Measurements from ENCODE around the gene CSTF3. TPM values are rescaled to one million over a fixed set of nuclear protein-coding genes. Genes with fewer than 3 reads are reported as not detected.
A peak's percentile ranks its signal among the peaks of the same experiment; 100 is the strongest.

CSTF3 gene
- total and polyA plus RNA-seq, 2 donors from 2014 or later: 26.1 to 28.5 TPM

- no peaks in the 10 kb centered on the region for H3K9me3 ChIP-seq (ENCODE audit: control insufficient read depth in 2 of 3, insufficient read depth in 1 of 3, low read length in 3 of 3)
- no peak overlapping the region for H3K9ac ChIP-seq (ENCODE audit: low read length in 3 of 3)
- no peak overlapping the region for H3K4me3 ChIP-seq (ENCODE audit: low read length in 3 of 3)
- no peaks in the 10 kb centered on the region for H3K27me3 ChIP-seq (ENCODE audit: control insufficient read depth, insufficient read depth, low read length)
- H3K4me1 ChIP-seq (ENCODE audit: control insufficient read depth in 2 of 3, insufficient read depth in 2 of 3, low read depth in 1 of 3, low read length in 3 of 3): no peaks in the 10 kb centered on the region
- no peak for DNase-seq
- no peak overlapping the region for H3K27ac ChIP-seq (ENCODE audit: low read depth in 2 of 2, low read length in 2 of 2)
- H3K36me3 ChIP-seq (ENCODE audit: control insufficient read depth in 2 of 3, insufficient read depth in 3 of 3, low read length in 3 of 3): peaks cover 0 to 40% (median 15%) of the 10 kb centered on the region in 3 donors
- TF ChIP-seq CTCF (IDR thresholded peaks at IDR 0.05; ENCODE audit: borderline replicate concordance, extremely low read depth, insufficient read depth): no peak
- no peak for FAIRE-seq
- intact Hi-C loops (cut with DNase I): loop anchor here (10.0 kb wide), 1 partner anchor 109 kb away; no protein-coding TSS in a partner anchor
These were observed 97.9 kb downstream of the CSTF3 start for GRCh38 chr11:33063326-33063881.

DNA sequence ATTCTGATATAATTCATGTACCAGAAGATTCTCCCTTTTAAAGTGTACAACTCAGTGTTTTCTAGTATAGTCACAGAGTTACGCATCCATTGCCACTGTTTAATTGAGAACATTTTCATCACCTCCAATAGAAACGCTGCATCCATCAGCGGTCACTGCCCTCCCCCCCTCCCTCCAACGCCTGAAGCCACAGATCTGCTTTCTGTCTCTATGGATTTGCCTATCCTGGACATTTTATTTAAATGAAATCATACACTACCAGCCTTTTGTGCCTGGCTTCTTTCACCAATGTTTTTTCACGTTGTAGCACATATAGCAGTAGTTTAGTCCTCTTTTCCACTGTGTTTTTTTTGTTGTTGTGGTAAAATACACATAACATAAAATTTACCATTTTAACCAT is 99.1 kb downstream of the CSTF3 start:
- Histone ChIP-seq H3K9ac (ENCODE audit: low read length in 3 of 3) (no peak overlapping the region), H3K27ac (ENCODE audit: low read depth in 2 of 2, low read length in 2 of 2) (peak overlapping the region in 1 of 2 donors; percentile 20), H3K27me3 (ENCODE audit: control insufficient read depth, insufficient read depth, low read length) (no peaks in the 10 kb centered on the region), H3K36me3 (ENCODE audit: control insufficient read depth in 2 of 3, insufficient read depth in 3 of 3, low read length in 3 of 3) (peaks cover 0 to 35% (median 13%) of the 10 kb centered on the region in 3 donors), H3K9me3 (ENCODE audit: control insufficient read depth in 2 of 3, insufficient read depth in 1 of 3, low read length in 3 of 3) (no peaks in the 10 kb centered on the region), H3K4me1 (ENCODE audit: control insufficient read depth in 2 of 3, insufficient read depth in 2 of 3, low read depth in 1 of 3, low read length in 3 of 3) (no peaks in the 10 kb centered on the region), H3K4me3 (ENCODE audit: low read length in 3 of 3) (no peak overlapping the region)
- TF ChIP-seq CTCF (IDR thresholded peaks at IDR 0.05; ENCODE audit: borderline replicate concordance, extremely low read depth, insufficient read depth): no peak
- intact Hi-C loops (cut with DNase I): loop anchor here (10.0 kb wide), 1 partner anchor 107 kb away; no protein-coding TSS in a partner anchor
- DNase-seq: no peak
- no peak for FAIRE-seq

GRCh38 chr11:33060271-33060670 is 101.0 kb downstream of the CSTF3 start:
- Histone ChIP-seq H3K4me1 (ENCODE audit: control insufficient read depth in 2 of 3, insufficient read depth in 2 of 3, low read depth in 1 of 3, low read length in 3 of 3) (no peaks in the 10 kb centered on the region), H3K4me3 (ENCODE audit: low read length in 3 of 3) (no peak overlapping the region), H3K27ac (ENCODE audit: low read depth in 2 of 2, low read length in 2 of 2) (peak overlapping the region; percentile 51), H3K9me3 (ENCODE audit: control insufficient read depth in 2 of 3, insufficient read depth in 1 of 3, low read length in 3 of 3) (no peaks in the 10 kb centered on the region), H3K9ac (ENCODE audit: low read length in 3 of 3) (no peak overlapping the region), H3K36me3 (ENCODE audit: control insufficient read depth in 2 of 3, insufficient read depth in 3 of 3, low read length in 3 of 3) (peaks cover 0 to 21% (median 15%) of the 10 kb centered on the region in 3 donors), H3K27me3 (ENCODE audit: control insufficient read depth, insufficient read depth, low read length) (no peaks in the 10 kb centered on the region)
- DNase-seq (no peak), FAIRE-seq (no peak)
- no peak for TF ChIP-seq CTCF (IDR thresholded peaks at IDR 0.05; ENCODE audit: borderline replicate concordance, extremely low read depth, insufficient read depth)
- intact Hi-C loops (cut with DNase I): loop anchor here (10.0 kb wide), 1 partner anchor 105 kb away; no protein-coding TSS in a partner anchor
